Endothelial cell (in vitro differentiated cells): ENCODE results near the gene APLN. TPM values are rescaled to one million over a fixed set of nuclear protein-coding genes. Genes with fewer than 3 reads are reported as not detected.

Experiments used
- DNase-seq: peaks from one replicate; pipeline ENCODE4 v3.0.0; 2021; ENCODE audit warnings: low spot score
- H3K27ac Mint-ChIP-seq: one replicate; pipeline ENCODE4 v1.8.0; 2021; ENCODE audit warnings: mixed read lengths, inconsistent platforms; ENCODE audit not compliant: unreplicated experiment
- H3K27me3 Mint-ChIP-seq: one replicate; pipeline ENCODE4 v1.8.0; 2021; ENCODE audit warnings: mild to moderate bottlenecking, moderate library complexity, mixed read lengths, inconsistent platforms; ENCODE audit not compliant: unreplicated experiment
- H3K36me3 Mint-ChIP-seq: one replicate; pipeline ENCODE4 v1.8.0; 2021; ENCODE audit warnings: mild to moderate bottlenecking, low read depth, mixed read lengths, inconsistent platforms; ENCODE audit not compliant: unreplicated experiment
- H3K4me1 Mint-ChIP-seq: one replicate; pipeline ENCODE4 v1.8.0; 2021; ENCODE audit warnings: mild to moderate bottlenecking, mixed read lengths, inconsistent platforms; ENCODE audit not compliant: unreplicated experiment
- H3K4me3 Mint-ChIP-seq: one replicate; pipeline ENCODE4 v1.8.0; 2021; ENCODE audit warnings: mild to moderate bottlenecking, mixed read lengths, inconsistent platforms; ENCODE audit not compliant: unreplicated experiment
- H3K9me3 Mint-ChIP-seq: one replicate; pipeline ENCODE4 v1.8.0; 2021; ENCODE audit warnings: mixed read lengths, inconsistent platforms; ENCODE audit not compliant: unreplicated experiment
- total RNA-seq: library from RNA; stranded (reverse); fragmentation: NEBNext Ultra II Directional; extraction: Animal tissue kit (Norgen Biotek cat#: 25700); gene quantifications from one replicate; pipeline ENCODE4 v1.2.1, GENCODE V29; 2021; ENCODE audit not compliant: unreplicated experiment
- TF ChIP-seq, protein P1 (sequence below): fragments of 200-600 bp; sonication (generic); IDR thresholded peaks from one replicate; pipeline ENCODE4 v1.5.0; 2021; ENCODE audit warnings: antibody characterized with exemption; ENCODE audit not compliant: unreplicated experiment

APLN gene
- total RNA-seq, 1 donor from 2014 or later, result 3.5 TPM

DNA sequence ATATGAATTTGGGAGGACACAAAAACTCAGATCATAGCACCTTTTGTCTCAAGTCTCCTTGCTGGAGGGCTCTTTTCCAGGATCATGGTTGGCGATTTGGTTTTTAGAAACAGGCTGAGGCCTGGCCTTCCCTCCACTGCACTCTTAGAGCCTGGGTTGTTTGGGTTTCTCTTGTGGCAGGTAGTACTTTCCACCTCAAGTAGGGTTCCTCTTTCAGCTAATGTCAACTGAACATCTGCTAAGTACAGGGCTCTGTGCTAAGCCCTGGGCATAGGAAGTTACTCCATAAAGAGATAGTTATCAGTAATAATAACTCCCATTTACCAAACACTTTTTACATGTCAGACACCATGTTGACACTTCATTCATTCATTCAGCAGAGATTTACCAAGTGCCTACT is 28.2 kb upstream of the APLN start:
- peaks cover 3% of the 10 kb centered on the region for H3K4me1 Mint-ChIP-seq
- TF ChIP-seq, protein P1, sequence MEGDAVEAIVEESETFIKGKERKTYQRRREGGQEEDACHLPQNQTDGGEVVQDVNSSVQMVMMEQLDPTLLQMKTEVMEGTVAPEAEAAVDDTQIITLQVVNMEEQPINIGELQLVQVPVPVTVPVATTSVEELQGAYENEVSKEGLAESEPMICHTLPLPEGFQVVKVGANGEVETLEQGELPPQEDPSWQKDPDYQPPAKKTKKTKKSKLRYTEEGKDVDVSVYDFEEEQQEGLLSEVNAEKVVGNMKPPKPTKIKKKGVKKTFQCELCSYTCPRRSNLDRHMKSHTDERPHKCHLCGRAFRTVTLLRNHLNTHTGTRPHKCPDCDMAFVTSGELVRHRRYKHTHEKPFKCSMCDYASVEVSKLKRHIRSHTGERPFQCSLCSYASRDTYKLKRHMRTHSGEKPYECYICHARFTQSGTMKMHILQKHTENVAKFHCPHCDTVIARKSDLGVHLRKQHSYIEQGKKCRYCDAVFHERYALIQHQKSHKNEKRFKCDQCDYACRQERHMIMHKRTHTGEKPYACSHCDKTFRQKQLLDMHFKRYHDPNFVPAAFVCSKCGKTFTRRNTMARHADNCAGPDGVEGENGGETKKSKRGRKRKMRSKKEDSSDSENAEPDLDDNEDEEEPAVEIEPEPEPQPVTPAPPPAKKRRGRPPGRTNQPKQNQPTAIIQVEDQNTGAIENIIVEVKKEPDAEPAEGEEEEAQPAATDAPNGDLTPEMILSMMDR, result no peak
- no peak overlapping the region for H3K27ac Mint-ChIP-seq
- no peak for DNase-seq
- no peak overlapping the region for H3K4me3 Mint-ChIP-seq
- H3K27me3 Mint-ChIP-seq, result peaks cover 1% of the 10 kb centered on the region
- no peaks in the 10 kb centered on the region for H3K9me3 Mint-ChIP-seq
- no peaks in the 10 kb centered on the region for H3K36me3 Mint-ChIP-seq

DNA sequence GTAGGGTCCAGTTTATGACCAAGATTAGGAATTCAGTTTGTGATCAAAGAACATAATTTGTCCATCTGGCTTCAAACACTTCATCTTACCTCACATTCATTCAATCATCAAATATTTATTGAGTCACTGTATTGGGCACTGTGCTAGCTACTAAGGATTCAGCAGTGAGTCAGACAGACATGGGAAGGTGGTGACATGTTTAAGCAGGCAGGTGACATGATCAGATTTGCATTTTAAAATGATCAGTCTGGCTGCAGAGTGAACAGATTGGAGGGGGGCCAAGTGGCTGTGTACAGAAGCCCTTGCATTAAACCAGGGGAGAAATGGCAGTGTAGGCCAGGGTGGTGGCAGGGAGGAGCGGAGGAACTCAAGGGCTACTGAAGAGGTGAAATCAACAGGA is 25.1 kb upstream of the APLN start:
- Mint-ChIP-seq H3K36me3 (no peaks in the 10 kb centered on the region), H3K4me1 (peaks cover 6% of the 10 kb centered on the region), H3K27me3 (peaks cover 1% of the 10 kb centered on the region), H3K4me3 (no peak overlapping the region), H3K27ac (no peak overlapping the region), H3K9me3 (no peaks in the 10 kb centered on the region)
- no peak for DNase-seq
- TF ChIP-seq, protein P1, result no peak

DNA sequence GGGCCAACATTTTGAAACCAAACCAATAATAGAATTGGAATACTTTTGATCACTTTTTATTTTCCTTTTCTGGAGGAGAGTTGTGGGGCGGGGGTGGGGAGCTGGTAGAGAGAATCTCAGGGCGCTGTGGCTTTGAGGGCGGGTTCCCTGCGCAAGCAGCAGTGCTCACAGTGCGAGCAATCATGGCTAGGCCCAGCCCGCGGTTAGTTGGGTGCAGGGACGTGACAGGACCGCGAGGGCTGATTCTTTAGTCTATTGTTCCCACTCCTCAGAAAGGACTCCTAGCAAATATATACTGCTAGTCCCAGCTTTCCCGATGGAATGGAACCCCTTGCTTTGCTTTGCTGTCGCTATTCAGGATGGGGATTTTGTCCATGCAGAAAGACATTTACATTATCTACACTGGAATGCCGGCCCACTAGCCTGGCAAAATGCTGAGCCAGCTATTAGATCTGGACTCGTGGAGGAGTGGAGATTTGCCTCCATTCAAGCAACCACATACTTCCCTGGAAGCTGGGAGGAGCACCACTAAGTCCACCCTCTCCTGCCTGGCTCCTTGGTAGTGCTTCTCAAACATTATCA is 23.9 kb upstream of the APLN start:
- peaks cover 6% of the 10 kb centered on the region for H3K4me1 Mint-ChIP-seq
- no peak overlapping the region for H3K4me3 Mint-ChIP-seq
- no peaks in the 10 kb centered on the region for H3K36me3 Mint-ChIP-seq
- DNase-seq, result no peak
- peaks cover 1% of the 10 kb centered on the region for H3K27me3 Mint-ChIP-seq
- H3K27ac Mint-ChIP-seq, result no peak overlapping the region
- TF ChIP-seq, protein P1, result no peak
- no peaks in the 10 kb centered on the region for H3K9me3 Mint-ChIP-seq

DNA sequence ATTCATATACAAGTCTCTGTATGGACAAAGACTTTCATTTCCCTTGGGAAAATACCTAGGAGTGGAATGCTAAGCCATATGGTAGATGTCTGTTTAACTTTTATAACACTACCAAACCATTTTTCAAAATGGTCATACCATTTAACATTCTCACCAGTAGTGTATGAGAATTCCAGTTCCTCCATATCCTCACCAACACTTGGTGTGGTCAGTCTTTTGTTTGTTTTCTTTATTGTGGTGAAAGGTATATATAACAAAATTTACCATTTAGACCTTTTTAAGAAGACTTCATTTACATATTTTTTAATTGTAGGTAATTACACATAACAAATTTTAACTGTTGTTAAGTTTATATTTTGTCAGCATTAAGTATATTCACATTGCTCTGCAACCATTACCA is 12.7 kb upstream of the APLN start:
- no peak overlapping the region for H3K4me3 Mint-ChIP-seq
- no peak for DNase-seq
- peaks cover 3% of the 10 kb centered on the region for H3K36me3 Mint-ChIP-seq
- TF ChIP-seq, protein P1, result no peak
- H3K27me3 Mint-ChIP-seq, result peaks cover 1% of the 10 kb centered on the region
- H3K9me3 Mint-ChIP-seq, result peaks cover 4% of the 10 kb centered on the region
- peaks cover 31% of the 10 kb centered on the region for H3K4me1 Mint-ChIP-seq
- H3K27ac Mint-ChIP-seq, result no peak overlapping the region

DNA sequence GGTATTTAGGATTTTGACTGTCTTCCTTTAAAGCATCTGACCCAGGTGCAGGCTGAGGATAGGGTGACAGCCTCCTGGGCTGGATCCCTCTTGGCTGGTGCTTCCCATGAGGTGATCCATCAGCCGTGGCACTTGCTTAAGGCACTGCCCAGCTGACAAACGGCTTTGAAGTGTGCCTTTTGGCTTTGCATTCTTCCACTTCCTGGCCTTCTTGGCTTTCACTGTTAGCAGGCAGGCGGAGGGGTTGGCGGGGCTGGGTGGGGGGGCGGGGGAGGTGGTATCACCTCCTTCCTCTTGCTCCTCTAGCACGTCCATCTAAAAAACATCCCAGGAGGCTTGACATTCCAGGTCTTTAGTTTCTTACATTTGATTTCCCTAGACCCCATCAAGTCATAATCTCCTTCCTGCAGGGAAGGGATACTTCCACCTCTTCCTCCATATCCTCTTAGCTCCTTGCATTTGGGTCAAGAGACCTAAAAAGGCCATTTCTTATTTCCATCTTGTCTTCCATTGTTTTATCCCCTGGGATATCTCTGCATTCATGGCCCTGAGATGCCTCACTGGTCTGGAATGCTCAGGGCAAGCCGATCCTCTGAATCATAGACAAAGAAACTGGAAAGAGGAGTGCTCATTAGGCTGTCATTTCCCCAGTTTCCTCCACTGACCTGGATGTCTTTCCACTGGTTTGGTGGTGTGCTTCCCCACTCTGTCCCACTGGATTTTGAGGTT is 11.3 kb upstream of the APLN start:
- TF ChIP-seq, protein P1, result no peak
- peak overlapping the region; percentile 93 for H3K27ac Mint-ChIP-seq
- H3K4me3 Mint-ChIP-seq, result peak overlapping the region; percentile 33
- peaks cover 4% of the 10 kb centered on the region for H3K9me3 Mint-ChIP-seq
- no peak for DNase-seq
- peaks cover 1% of the 10 kb centered on the region for H3K27me3 Mint-ChIP-seq
- H3K4me1 Mint-ChIP-seq, result peaks cover 32% of the 10 kb centered on the region
- H3K36me3 Mint-ChIP-seq, result peaks cover 3% of the 10 kb centered on the region
